Stimulated activated CD8-positive, alpha-beta memory T cell treated with anti-CD3 and anti-CD28 coated beads, Interleukin-7, amount 100 ng/mL, for 1 hour (primary cell): ENCODE data around the gene OR5K2.

Experiments
- DNase-seq, 2 donors: peaks; one replicate each; pipeline ENCODE4 v3.0.0-alpha.2; 2020; ENCODE audit warnings: low read depth in 2 of 2

Gene OR5K2

GRCh38 chr3:98497381-98497780 is at the start of gene OR5K2:
TSS of gene OR5K2 (plus strand) at chr3:98497681. CDS start at chr3:98497681, 0 bp downstream.
- no peak for DNase-seq

DNA sequence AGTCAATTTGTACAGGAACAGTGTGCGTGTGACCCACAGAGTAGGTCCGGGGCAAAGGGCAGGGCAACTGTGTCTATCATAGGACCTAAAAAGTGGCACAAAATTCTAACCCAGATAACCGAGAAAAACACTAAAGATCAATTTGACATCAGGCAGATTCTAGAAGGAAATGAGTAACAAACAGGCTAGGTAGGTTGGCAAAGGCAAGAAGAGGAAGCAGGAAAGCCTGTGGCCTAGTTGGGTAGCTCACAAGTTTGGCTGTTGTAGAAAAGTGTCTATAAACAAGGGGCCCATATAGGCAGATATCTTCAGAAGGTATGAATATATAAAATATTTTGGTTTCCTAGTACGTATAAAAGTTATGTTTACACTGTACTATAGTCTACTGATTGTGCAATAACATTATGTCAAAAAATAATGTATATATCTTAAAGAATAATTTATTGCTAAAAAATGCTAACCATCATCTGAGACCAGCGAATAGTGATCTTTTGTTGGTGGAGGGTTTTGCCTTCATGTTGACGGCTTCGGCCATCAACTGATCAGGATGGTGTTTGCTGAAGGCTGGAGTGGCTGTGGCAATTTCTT is 47.8 kb upstream of the OR5K2 start:
- DNase-seq = no peak

DNA sequence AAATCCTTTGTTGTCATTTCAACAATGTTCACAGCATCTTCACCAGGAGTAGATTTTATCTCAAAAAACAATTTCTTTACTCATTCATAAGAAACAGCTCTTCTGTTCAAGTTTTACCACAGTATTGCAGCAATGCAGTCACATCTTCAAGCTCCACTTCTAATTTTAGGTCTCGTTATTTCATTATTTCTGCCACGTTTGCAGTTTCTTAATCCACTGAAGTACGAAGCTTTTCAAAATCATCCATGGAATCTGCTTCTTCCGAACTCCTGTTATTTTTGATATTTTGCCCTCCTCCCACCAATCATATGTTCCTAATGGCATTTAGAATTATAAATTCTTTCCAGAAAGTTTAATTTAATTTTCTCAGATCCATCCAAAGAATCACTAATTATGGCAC is 47.1 kb upstream of the OR5K2 start:
- no peak for DNase-seq

DNA sequence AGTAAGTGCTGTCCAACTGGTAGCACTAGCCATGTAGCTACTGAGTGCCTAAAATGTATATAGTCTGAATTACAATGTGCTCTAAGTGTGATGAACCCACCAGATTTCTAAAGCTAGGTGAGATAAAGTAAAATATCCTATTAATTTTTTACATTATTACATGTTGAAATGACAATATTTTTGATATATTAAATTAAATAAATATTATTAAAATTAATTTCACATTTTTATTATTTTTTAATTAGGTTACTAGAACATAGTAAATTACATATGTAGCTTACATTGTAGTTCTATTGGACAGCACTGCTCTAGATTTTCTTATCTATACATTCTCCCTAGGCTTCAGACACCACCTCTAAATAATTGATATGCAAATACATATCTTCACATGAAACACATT is 43.7 kb upstream of the OR5K2 start:
- DNase-seq = no peak

DNA sequence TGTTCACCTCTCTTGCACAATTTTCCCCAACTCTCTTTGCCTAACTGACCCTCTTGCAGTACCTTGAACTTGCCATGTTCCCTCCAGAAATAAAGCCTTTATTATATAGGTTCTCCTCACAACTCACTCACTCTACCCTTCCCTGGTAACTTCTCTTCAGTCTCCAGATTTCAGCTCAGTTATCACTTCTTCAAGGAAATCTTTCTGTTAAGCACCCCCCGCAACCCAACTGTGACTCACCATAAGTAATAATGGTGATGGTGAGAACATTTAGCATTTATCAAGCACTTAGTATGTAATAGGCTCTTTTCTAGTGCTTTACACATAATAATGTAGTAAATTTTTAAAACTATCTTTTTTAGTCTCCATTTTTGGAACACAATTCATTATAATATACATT is 42.6 kb upstream of the OR5K2 start:
- no peak for DNase-seq

GRCh38 chr3:98457543-98457942 is 39.9 kb upstream of the OR5K2 start:
- DNase-seq = no peak

GRCh38 chr3:98460220-98460619 is 37.3 kb upstream of the OR5K2 start:
- DNase-seq = no peak

DNA sequence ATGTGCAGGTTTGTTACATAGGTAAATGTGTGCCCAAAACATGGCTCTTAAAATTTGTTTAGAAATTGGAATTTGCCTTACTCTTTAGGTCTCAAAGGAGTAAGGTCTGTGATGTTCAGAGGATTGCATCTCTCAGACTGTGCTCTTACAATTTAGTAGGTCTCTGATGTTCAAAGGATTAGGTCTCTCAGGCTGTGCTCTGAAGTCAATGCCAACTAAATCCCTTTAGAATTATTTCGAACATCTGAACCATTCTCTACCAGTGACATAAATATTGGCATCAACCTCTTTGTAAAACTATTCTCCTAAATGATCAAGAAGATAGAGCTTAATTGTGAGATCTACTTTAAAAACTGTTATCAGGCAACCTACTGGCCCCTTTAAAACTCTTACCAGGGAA is 34.6 kb upstream of the OR5K2 start, which contains the start of gene OR5K1:
Gene OR5K1 (plus strand): TSS at position 301 of the 400 bp plus-strand sequence. CDS start 6,376 bp downstream, outside the sequence.
- no peak for DNase-seq

DNA sequence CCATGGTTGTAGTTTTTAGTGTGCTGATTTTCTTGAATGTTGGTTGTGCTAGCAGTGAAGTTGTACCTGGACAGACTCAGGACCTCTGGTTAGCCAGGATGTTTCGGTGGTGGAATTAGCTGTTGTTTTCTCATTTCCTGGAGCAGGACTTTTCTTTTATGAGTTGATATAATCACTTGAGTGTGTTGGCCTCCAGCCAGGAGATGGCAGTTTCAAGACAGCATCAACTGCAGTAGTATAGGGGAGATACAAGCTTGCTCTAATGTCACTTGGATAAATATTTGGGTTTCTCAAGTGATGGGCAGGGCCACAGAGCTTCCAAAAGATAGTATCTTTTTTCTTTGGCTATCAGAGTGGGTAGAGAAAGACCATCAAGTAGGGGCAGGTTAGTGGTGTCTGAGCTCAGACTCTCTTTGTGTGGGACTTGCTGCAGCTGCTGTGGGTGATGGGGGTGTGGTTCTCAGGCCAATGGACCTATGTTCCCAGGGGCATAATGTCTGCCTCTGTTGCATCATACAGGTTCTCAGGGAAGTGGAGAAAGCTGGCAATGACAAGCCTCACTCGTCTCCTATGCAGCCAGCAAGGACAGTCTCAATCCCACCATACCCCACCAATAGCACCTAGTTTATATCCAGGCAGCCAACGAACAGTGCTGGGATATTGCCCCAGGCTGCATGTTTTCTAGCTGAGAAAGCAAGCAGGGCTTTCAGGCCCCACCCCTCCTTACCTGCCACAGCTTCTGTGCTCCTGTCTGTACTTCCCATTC is 14.6 kb upstream of the OR5K2 start:
- no peak for DNase-seq

GRCh38 chr3:98483626-98484025 is 13.9 kb upstream of the OR5K2 start:
- no peak for DNase-seq

DNA sequence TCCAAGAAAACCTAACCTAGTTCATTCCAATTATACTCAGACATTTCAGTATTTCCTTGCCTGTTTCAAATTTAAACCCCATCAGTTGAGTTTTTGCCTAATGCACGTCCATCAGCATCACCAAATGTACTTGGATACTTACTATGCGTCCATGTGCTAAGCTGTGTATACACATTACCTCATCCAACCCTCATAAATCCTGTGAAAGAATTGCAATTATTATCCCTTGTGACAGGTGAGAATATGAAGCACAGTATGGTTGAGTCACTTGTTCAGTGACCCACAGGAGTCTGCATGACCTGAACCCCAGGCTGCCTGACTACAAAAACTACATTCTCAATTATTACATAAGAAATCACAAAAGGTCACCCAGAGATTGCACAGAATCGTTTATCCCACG is 2.5 kb downstream of the OR5K2 start:
- no peak for DNase-seq

DNA sequence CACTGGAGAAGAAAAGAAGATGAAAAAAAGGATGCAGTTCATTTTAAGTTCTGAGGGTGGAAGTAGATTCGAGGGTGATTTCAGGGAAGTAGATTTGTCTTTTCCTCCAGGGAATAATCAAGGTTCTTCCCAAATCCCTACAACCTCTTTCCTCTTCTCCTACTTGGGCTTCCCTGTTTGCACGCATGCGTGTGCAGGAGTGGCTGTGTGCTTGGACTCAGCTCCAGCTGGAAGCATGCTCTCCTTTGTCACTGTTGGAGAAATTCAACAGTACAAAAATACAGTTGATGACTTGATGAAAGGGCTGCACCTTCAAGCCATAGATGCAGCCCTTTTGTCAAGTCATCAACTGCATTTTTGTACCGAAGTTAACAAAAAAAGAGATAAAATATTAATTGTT is 3.8 kb downstream of the OR5K2 start:
- no peak for DNase-seq

- DNase-seq = no peak
Measured at GRCh38 chr3:98501863-98502576, 4.5 kb downstream of the OR5K2 start.

DNA sequence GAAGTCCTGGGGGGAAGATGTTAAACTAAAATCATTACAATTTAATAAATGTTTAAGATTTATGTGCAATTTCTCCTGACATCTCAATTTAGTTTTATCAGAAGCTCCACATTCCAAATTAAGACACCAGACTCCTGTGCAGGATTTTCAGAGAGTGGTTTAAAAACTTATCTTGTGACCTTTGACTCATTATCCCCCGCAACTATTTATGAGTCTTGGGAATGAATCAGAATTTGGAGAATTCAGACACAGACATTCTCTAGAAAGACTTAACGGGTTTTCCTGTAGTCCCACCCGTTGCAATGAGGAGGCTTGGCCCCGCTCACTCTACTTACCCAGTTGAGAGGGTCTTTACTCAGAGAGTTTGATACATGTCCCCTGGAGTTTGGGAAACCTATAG is 7.1 kb downstream of the OR5K2 start:
- DNase-seq = no peak

GRCh38 chr3:98508582-98508981 is 11.1 kb downstream of the OR5K2 start:
- no peak for DNase-seq

- no peak for DNase-seq
Measured at GRCh38 chr3:98512576-98512975, 15.1 kb downstream of the OR5K2 start.

DNA sequence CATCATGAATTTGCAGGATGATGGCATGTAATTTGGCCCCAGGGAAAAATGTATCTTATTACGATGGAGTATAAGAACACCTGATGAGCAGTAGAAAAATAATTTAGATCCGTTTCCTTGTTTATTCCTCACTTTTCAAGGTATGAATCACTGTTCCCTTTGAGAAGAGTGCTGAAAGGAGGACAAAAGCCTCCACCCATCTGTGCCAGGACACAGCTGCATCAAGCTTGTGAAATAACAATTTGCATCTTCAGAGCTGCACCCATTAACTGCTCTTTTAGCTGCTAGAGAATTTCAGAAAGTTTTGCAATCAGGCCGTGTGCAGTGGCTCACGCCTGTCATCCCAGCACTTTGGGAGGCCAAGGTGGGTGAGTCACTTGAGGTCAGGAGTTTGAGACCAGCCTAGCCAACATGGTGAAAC is 15.6 kb downstream of the OR5K2 start:
- no peak for DNase-seq

- no peak for DNase-seq
Measured at GRCh38 chr3:98513736-98514135, 16.3 kb downstream of the OR5K2 start.

- no peak for DNase-seq
Measured at GRCh38 chr3:98514948-98515347, 17.5 kb downstream of the OR5K2 start.

DNA sequence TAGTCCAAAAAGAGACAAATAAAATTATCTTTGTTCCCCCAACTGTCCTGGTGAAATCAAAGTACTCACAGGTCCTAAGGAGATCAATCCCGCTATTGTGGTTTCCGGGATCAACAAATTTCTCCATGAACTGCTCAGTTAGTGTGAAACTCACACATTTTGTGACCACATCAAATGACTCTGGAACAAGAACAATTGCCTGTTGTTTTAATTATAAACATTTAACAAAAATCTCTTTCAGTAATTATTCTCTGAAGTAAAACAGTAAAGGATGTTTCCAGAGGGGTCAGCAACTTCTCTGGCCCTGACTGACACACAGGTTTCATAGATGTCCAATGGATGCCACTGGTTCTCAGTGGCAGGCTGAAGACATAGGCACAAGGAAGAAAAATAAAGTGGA is 21.3 kb downstream of the OR5K2 start:
- no peak for DNase-seq

- no peak for DNase-seq
Measured at GRCh38 chr3:98519351-98519750, 21.9 kb downstream of the OR5K2 start.

- DNase-seq = peak; percentile 14 to 22
Measured at GRCh38 chr3:98521897-98522543, 24.5 kb downstream of the OR5K2 start.
